HG03025 (cell line): ENCODE results near the gene CARD18.

ENCODE experiments used
- ATAC-seq: cut with Tn5 transposase; IDR thresholded peaks from one replicate; pipeline ENCODE4 v1.9.1; 2021; ENCODE audit warnings: mild to moderate bottlenecking, moderate library complexity; ENCODE audit not compliant: unreplicated experiment, low FRiP score

The CARD18 gene, protein sequence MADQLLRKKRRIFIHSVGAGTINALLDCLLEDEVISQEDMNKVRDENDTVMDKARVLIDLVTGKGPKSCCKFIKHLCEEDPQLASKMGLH

DNA sequence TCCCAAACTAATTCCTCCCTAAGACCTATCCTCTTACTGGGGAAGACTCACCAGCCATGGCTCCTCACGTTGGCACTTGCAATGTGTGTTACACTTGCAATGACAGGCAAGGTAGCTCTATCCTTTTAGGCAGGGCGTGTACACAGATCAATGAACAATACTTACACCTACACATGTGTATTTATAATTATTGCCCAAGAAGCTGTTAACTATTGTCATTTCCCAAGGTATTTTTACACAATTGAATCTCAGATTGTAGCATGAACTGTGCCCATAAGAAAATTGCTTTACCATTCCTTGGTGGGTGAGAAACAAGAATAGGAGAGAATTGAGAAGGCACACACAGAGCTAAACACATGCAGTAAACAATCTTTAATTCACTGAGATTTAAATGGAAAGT lies at the start of gene CARD18:
CARD18 (minus strand) TSS at position 101 of the 400 bp plus-strand sequence; CDS start at position 58, 43 bp downstream.
- no peak for ATAC-seq

DNA sequence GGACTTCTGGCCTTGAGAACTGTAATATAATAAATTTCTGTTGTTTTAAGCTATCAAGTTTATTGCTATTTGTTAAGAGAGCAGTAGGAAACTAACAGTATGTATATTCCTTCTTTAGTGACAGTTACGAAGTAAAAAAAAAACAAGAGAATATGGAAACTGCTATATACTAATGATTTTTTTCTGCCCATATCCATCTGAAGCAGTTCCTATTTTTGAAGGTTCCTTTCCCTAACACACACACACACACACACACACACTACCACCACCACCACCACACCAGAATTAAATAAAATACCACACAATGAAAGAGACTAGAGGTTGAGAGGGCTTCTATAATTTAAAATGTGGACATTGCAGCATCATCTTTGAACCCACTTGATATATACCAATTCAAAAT lies 44.4 kb upstream of the CARD18 start:
- ATAC-seq: no peak

DNA sequence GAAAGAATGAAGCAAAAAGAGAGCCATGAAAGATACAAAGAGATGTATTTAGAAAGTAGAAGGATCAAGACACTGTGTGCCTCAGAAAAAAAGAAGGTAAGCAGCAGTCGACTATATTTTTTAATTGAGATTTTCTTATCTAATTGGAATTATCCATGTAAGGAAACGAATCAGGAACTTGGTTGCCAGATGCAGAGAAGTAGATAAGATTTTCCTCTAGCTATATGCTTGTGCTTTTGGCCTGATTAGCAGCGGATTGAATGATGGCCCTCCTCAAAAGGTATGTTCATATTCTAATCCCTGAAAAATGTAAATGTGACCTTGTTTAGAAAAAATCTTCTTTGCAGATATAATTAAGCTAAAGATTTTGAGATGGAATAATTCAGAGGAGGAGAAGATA lies 43.9 kb upstream of the CARD18 start:
- no peak for ATAC-seq

DNA sequence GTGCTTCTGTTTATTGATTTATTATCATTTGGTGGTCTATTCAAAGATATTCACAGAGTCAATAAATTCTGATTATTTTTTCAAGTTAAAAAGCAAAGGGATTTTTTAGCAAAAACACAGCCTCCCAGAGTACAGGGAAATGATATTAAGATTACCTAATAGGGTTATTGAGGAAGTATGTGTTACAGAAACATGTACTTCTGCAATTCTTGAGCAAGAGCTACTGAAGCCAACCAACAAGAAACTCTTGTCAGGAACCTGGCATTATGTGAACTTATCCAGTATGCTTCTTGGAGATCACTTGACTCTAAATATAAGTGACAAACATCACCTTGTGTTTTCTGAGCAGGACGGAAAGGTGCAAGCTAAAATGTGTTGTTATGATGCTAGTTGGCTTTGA lies 42.0 kb upstream of the CARD18 start:
- no peak for ATAC-seq

DNA sequence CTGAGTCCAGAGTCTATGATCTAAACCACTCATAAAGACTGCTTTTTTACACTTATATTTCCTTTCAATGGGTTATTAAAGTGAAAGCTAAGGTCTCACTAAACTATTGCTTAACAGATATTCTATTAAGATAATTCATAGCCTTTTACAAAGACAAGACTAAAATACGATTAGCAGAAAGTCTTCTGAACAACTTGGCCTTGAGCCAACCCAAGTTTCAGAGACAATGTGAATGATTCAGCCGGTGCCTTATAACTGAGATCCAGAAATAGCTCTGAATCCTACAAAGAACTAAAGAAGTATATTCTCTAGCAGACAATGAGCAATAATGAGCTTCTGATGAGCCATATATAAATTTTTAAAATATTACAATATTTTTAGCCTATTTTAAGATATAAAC lies 41.5 kb upstream of the CARD18 start:
- no peak for ATAC-seq

DNA sequence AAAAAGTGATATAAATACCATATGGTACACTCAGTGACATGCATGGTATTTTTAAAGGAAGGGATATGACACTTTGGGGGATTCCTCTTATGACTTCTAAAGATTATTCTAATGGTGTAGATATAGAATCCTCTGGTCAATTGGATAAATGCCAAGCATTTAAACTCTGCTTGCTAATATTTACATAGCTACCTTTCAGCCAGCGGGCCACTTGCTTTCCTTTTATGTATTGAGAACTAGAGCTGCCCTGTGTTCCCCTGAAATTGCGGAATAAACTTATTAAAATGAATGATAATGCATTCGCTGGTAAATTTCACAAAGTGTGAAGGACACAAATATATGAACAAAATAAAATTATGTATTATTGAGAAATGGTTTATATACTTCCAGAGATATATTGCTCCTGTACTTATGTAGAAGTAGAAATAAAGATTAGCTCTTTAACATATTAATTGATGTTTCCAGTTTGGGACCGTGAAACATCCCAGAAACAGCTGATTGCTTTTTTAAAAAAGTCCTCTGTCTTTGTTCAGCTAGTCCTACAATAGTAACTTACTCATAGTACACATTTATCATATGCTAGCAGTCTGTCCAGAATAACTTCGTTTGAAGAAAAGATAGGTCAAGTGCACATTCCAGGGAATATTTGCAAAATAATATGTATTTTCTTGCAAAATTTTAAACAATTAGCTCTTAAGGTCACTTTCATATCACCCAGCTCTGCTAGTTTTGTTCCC lies 40.1 kb upstream of the CARD18 start:
- no peak for ATAC-seq

DNA sequence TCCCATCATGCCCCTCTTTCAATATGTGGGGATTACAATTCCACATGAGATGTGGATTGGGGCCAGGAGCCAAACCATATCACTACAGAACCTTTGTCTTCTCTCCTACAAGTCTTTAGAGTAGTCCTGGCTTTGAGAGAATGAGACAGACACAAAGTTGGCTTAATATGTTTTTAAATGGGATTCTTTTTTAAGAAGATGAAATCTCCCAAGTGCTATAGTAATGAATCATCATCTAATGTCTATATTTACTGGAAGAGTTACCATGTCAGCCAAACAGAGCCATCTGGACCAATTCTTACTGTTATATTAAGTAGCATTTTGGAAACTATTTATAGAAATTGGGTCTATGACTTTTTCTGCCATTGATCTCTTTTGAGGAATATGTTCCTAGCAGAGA lies 38.1 kb upstream of the CARD18 start:
- ATAC-seq: no peak

DNA sequence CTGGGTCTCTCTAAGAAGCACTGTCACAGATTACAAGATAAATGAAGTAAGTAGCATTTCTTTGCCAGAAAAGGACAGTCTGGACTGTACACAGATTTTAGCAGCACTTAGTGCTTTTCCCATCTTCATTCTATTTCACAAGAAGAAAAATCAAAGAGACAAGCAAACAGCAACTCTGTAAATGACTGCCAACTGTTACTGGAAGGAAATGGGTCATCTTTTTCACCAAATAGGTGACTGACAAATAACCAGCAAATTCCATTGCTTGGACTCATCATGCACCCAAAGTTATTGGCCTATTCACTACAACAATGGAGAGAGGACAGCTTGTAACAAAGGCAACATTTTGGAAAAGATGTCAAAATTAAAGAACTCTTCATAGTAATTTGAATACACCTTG lies 28.9 kb upstream of the CARD18 start:
- ATAC-seq: no peak

DNA sequence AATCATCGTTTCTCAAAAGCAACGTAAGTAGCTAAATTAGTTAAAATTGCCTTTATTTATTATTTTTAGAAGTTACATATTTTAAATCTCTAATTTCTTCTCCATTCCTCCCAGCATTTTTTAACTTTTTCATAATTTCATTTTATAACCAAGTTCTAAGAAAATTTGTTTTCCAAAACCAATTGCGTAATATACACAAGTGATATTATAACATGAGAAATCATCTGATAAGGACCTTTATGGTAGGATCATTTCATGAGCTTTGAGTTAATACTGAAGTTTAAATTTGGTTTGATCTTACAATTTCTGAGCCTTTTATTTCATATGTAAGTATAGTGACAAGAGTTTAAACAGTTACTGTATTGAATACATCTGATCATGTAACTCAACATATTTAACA lies 27.7 kb upstream of the CARD18 start:
- ATAC-seq: no peak

DNA sequence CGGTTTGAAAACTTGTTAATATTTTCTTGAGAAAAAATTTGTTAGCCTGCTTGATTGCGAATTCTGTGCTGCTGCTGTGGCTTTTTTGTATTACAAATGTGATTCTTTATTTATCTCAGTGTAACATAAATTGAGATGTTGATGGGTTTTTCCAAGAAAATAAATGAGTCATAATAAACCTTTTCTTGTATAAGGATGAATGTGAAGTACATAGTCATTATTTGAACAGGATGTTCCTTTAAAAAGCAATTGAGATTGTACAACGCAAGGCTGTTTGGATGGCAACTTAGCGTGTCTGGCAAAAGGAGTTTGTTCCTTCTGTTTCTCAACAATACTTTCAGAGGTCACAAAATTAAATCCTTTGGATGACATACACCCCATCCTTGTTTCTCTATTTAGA lies 24.6 kb upstream of the CARD18 start:
- ATAC-seq: no peak

DNA sequence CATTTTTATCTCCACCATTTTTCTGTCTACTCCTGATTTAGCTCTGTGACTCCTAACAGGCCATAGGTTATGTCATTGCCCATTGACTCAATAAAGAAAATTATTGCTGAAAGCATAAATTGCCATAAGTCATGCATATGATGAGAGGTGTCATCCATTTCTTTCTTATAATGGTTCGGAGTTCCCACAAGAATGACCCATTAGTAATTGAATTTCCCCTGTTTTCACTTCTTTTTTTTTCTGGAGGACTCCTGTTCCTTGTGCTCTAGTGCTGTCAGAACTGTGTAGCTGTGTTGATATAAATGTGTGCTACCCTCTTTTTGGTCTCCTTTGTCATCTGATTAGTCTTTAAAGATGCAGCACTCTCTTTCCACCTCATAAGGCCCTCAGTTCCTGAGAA lies 22.9 kb upstream of the CARD18 start:
- no peak for ATAC-seq

DNA sequence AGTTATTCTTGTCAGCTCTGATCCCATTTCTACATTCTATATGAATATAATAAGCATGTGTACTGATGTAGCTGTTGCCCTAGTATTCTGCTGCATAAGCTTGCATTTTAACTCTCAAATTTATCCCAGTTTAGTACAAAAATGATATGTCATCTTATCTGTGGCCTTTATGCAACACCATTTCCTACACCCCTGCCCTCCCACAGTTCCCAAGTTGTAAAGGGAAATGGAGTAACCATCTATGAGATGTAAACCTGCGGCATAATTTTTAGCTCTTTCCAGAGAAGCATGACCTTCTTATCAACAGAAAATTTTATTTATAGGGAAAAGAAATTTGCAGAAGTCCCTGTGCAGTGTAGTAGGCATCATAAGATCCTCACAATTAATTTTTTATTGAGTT lies 18.9 kb upstream of the CARD18 start:
- ATAC-seq: no peak

DNA sequence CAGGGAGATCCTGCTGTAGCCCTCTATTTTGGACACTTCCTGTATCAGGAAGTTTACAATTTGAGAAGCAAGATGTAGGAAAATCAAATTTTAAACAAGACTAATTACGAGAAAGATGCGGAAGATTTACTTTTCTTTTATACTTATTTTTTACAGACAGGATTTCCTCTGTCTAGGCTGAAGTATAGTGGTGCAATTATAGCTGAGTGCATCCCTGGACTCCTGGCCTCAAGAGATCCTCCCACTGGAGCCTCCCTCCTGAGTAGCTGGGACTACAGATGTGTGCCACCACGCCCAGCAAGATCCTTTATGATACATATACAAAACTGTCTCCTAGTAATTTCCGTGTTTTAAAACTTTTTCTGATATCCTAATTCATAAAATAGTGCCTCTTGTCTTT lies 17.2 kb upstream of the CARD18 start:
- ATAC-seq: no peak

DNA sequence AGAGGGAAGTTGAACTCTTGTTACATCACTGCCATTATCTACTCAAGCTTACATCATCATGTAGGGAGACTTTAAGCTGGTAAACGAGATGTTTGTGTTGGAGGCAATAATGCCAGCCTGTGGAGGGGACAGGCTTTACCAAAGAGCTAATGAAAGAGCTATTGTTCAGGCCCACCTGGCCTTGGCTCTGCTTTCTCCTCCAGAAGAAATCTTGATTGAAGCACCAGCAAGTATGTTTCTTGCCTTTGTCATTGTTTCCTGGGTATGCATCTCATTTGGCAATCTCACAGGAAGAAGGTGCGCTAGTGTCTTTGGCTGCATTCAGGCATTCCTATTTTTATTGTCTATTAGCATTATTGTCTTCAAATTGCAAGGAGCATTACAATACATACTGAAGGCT lies 16.7 kb upstream of the CARD18 start:
- no peak for ATAC-seq

DNA sequence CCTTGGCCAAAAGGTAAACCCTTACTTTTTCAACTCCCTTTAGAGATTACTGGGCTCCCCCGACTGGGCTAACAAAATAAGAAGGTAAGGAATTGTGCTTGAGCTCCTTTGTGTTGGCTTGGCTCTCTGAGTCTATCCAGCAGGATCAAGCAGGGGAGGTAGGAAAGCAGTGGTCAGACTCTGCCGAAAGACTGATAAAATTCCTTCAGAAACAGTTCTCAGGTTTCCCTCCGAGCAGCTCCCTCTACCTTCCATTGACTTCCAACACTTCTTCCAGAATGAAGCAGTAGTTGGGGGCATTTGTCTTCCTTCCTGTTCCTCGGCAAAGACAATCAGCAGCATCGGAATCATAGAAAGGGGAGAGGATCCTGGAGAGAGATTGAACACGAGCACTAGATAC lies 16.1 kb upstream of the CARD18 start:
- no peak for ATAC-seq

DNA sequence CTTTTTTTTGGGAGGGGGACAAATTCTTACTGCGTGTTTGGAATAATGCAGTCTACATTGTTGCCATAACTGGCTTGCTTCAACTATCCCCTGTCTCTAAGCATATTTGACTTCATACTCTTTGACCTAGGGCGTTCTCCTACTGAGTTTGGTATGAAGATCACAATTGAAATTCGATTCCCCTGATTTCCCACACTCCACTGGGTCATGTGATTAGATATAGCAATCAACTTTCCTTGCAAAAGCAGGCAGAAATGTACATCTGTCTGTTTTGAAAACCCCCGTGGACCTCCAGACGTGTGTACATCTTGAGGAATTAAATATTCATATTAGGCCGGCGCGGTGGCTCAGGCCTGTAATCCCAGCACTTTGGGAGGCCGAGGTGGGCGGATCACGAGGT lies 13.8 kb upstream of the CARD18 start:
- ATAC-seq: no peak

DNA sequence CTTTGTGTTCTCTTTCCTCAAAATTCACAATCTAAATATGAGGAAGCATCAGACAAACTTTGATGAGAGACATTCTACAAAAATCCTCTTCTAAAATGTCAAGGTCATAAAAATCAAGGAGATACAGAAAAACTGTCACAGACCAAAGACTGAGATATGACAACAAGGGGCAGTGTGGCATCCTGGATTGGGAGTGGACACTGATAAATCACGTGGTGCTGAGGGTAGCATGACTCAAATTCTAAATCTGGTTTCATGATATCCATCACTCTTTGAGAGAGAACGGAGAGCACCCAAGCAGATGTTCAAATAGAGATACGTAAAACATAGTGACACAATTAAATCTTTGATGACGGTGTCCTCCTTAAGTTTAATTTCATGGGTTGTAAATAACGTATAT lies 13.0 kb upstream of the CARD18 start:
- no peak for ATAC-seq

DNA sequence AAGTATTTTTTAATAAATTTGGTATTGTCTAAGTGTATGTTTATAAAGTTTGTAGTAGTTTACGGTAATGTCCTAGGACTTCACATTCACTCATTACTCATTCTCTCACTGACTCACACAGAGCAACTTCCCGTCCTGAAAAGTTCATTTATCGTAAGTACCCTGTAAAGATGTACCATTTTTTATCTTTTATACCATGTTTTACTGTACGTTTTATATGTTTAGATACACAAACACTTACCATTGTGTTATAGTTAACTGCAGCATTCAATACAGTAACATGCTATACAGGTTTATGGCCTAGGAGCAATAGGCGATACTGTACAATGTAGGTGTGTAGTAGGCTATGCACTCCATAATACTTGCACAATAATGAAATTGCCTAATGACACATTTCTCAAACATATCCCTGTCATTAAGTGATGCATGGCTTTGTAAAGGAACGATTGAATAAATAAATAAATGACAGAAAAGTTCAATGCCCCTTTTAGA lies 12.5 kb upstream of the CARD18 start:
- no peak for ATAC-seq

DNA sequence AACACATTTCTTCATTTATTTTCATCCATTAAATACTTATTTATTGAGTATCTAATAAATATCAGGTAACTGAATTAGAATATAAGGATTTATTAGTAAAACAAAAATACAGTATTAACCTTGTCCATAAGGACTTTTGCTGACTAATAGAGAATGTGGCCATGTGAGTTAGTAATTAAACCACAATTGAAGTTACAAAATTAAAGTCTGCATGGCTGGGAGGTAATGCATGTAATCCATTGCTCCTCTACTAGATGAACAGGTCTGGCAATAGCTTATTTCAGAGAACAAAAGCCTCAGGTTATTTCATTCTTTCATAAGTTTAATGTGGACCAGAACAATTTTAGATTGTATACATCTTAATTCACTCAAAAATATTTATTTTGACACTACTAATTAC lies 9.9 kb upstream of the CARD18 start:
- no peak for ATAC-seq

DNA sequence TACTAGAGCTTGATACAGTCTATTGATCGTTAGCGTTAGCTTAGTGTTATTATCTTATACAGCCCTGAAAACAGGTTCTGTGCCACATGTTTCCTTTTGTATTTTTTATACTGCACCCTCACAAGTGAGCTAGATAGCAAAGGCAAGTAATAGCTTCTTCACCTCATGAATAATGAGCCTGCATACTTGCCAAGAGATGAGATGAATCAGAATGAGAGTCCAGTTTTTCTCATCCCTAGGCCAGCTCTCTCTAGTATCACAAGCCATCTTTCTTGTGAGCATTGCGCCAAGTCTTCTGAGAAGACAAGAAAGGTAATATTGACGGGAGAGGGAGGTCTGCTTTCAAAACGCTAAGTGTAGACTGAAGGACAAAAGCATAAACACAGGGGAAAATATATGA lies 8.7 kb upstream of the CARD18 start:
- no peak for ATAC-seq

DNA sequence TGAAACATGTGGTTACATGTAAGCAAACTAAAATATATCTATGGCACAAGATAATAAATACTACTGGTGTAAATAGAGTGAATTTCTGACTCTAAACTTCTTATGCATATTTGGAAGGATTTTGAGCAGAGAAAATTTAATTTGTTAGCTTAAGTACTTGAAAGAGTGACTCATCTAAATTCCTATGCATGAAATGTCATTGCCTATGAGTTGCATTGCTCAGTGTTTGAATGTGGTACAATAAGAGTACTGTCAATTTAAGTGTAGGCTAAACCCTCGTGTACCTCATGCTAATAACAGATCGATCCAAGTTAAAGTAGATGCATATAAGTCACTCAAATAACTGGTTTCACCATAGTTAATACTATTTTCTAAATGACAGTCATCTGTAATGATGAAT lies 5.3 kb upstream of the CARD18 start:
- no peak for ATAC-seq

DNA sequence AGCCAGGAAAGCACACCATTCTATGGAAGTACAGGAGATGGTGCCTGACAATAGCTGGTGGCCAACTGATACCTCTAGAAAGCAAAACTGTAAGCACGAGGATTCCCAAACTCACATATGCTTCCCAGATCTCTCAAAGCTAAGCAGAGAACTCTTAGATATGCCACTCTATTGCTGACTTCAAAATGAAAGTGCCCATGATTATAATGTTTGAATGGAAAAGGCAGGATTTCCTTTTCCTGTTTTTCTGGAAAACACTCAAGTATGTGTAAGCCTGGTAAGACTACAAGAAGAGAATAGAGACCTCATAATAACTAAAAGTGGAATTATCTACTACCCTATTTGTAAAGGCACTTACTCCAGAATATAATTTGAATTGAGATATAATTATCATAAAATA lies 2.6 kb upstream of the CARD18 start:
- ATAC-seq: no peak

DNA sequence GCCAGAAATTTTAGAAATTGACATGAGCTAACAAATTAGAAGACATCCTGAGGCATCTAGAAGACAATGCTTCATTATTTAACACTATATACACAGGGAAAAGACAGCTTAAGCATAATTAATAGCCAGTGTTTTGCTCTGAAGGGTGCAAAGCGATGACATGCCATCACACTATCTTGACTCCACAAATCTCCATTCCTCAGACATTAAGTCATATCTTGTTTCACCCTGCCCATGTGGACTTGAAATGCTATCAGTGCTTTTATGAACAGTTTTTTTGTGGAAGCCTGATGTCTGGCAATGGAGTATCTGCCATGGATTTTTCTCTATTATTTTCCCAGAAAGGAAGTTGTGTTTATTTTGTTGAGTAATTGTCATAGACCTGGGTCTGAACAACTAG lies 2.3 kb downstream of the CARD18 start:
- ATAC-seq: no peak
